ENCODE data around the gene PGAP6. TPM values are rescaled to one million over a fixed set of nuclear protein-coding genes. Genes with fewer than 3 reads are reported as not detected.

The PGAP6 gene
- total and polyA plus RNA-seq, 9 of the 15 experiments (the other 6 are each of a cell fraction or from before 2014, with no cell fraction given): 0.45 to 50.2 (median 39.3) TPM

- WGBS (ENCODE audit: insufficient coverage, low coverage, missing lambda C conversion rate): 64% methylated on average over 14 of the region's 22 CpGs
- ChIA-PET POLR2A (interaction anchor here (0.5 to 2.4 kb wide), 5 partner anchors 11 to 132 kb away, joined by 3 to 7 read pairs (median 3); no protein-coding TSS in a partner anchor), CTCF (ENCODE audit: low intra/inter-chr PET ratio) (interaction anchor here (0.6 kb wide), 1 partner anchor 28 kb away, joined by 3 read pairs; no protein-coding TSS in a partner anchor)
- H3K4me2 ChIP-seq (ENCODE audit: insufficient read depth, low read length): peak overlapping the region; percentile 74
- FAIRE-seq: no peak
- no peaks in the 10 kb centered on the region for H3K9me3 ChIP-seq (replicated peaks; ENCODE audit: control insufficient read depth, insufficient read depth, low read depth, low read length)
- H3K27me3 ChIP-seq (ENCODE audit: control insufficient read depth in 2 of 2, insufficient read depth in 2 of 2, low read length in 2 of 2): no peaks in the 10 kb centered on the region
- no peaks in the 10 kb centered on the region for H3K9me1 ChIP-seq (ENCODE audit: control insufficient read depth, insufficient read depth, low read length)
- peak overlapping the region; percentile 73 for H3K27ac ChIP-seq (ENCODE audit: extremely low read depth, low read depth, low read length)
- no TSS peak for BruUV-seq (replicated peaks)
- H3K4me1 ChIP-seq (replicated peaks in 1 of 2; ENCODE audit: control insufficient read depth in 2 of 2, insufficient read depth in 2 of 2, low read length in 2 of 2): peaks cover 29 to 66% of the 10 kb centered on the region in 2 experiments
- intact Hi-C loops (cut with micrococcal nuclease) (loop anchor here (5.0 to 10.0 kb wide), 3 partner anchors 85 to 283 kb away; partner anchors contain the start of genes JMJD8, RHOT2 and STUB1), in situ Hi-C loops (cut with MboI) (loop anchor here (10.0 kb wide), 1 partner anchor 275 kb away; the partner anchor contains the start of gene RHBDL1)
- peaks cover 24% of the 10 kb centered on the region for H3K36me3 ChIP-seq (ENCODE audit: control insufficient read depth, insufficient read depth, low read length)
- no peaks in the 10 kb centered on the region for H4K20me1 ChIP-seq (replicated peaks; ENCODE audit: control insufficient read depth, insufficient read depth, low read length)
- H2AFZ ChIP-seq (ENCODE audit: low read depth, low read length): no peak overlapping the region
- peak overlapping the region; percentile 74 to 95 for H3K9ac ChIP-seq (ENCODE audit: insufficient read depth in 1 of 2, low read depth in 2 of 2, low read length in 2 of 2)
- H3K4me3 ChIP-seq: 0 out of 2 replicates have a peak overlapping the region, but pooled peaks have one; percentile 10
- peak in 1 of 4 experiments; percentile 59 for DNase-seq (ENCODE audit: extremely low read depth in 1 of 4, low spot score in 3 of 4)
- no peak for ATAC-seq
- peaks cover 64% of the 10 kb centered on the region for H3K79me2 ChIP-seq (ENCODE audit: control insufficient read depth, insufficient read depth, low read length)
- TF ChIP-seq CBFA2T3 (IDR thresholded peaks at IDR 0.05) (0 out of 2 replicates have a peak, but pooled peaks have one; percentile 11), ZNF184 (CRISPR knock-in tag; IDR thresholded peaks at IDR 0.05) (no peak), SOX6 (IDR thresholded peaks at IDR 0.05) (no peak), STAT5A (IDR thresholded peaks at IDR 0.05; ENCODE audit: borderline replicate concordance, low read length) (no peak), ZNF764 (CRISPR knock-in tag; IDR thresholded peaks at IDR 0.05; ENCODE audit: low read depth) (no peak), SREBF2 (CRISPR knock-in tag; IDR thresholded peaks at IDR 0.05) (no peak), MAZ (CRISPR knock-in tag; conservative IDR thresholded peaks at IDR 0.05 in 1 of 2, IDR thresholded peaks at IDR 0.05 in 1 of 2) (0 out of 4 replicates have a peak, but pooled peaks of 1 of the 2 experiments have one; percentile 7), THRA (IDR thresholded peaks at IDR 0.05) (no peak), USF2 (CRISPR knock-in tag; IDR thresholded peaks at IDR 0.05) (no peak), SRSF9 (IDR thresholded peaks at IDR 0.05; ENCODE audit: borderline replicate concordance, low read depth, low read length) (no peak), TFAP4 (CRISPR knock-in tag; IDR thresholded peaks at IDR 0.05; ENCODE audit: borderline replicate concordance) (no peak), RBFOX2 (IDR thresholded peaks at IDR 0.05; ENCODE audit: low read depth, low read length) (0 out of 2 replicates have a peak, but pooled peaks have one; percentile 29), TCF3 (CRISPR knock-in tag; IDR thresholded peaks at IDR 0.05) (peak; percentile 12; the same call in 1 of the 2 replicates), FOXJ3 (CRISPR knock-in tag; IDR thresholded peaks at IDR 0.05) (no peak), POLR2G (IDR thresholded peaks at IDR 0.05; ENCODE audit: low read depth, low read length) (peak; percentile 4; the same call in 1 of the 2 replicates), RAD51 (IDR thresholded peaks at IDR 0.05; ENCODE audit: borderline replicate concordance, low read depth) (no peak), ZNF165 (CRISPR knock-in tag; IDR thresholded peaks at IDR 0.05; ENCODE audit: borderline replicate concordance) (no peak), TCFL5 (CRISPR knock-in tag; conservative IDR thresholded peaks at IDR 0.05) (no peak), ARNT (IDR thresholded peaks at IDR 0.05) (no peak), POLR3G (IDR thresholded peaks at IDR 0.05; ENCODE audit: extremely low read depth, insufficient read length, insufficient replicate concordance) (no peak)
These were observed 17.7 kb upstream of the PGAP6 start for GRCh38 chr16:399340-400019.

All from K562 (cell line).